Endodermal cell (in vitro differentiated cells): ENCODE data around the gene CD2BP2. TPM values are rescaled to one million over a fixed set of nuclear protein-coding genes. Genes with fewer than 3 reads are reported as not detected.

Experiments
- DNase-seq: peaks from one replicate; pipeline ENCODE4 v3.0.0-alpha.2; 2017
- H3K27ac ChIP-seq: 2 replicates; pipeline ENCODE4 v1.5.1; 2013; ENCODE audit warnings: mild to moderate bottlenecking, low read depth, low read length, moderate library complexity
- H3K27me3 ChIP-seq: 2 replicates; pipeline ENCODE4 v1.6.1; 2013; ENCODE audit warnings: mild to moderate bottlenecking, low read length, moderate library complexity; ENCODE audit not compliant: insufficient read depth, control insufficient read depth, poor library complexity, severe bottlenecking
- H3K36me3 ChIP-seq: 2 replicates; pipeline ENCODE4 v1.7.0; 2013; ENCODE audit warnings: mild to moderate bottlenecking, low read length, moderate library complexity; ENCODE audit not compliant: control insufficient read depth, insufficient read depth
- H3K4me1 ChIP-seq: one replicate; pipeline ENCODE4 v1.7.0; 2013; ENCODE audit warnings: low read length; ENCODE audit not compliant: control insufficient read depth, insufficient read depth
- H3K4me3 ChIP-seq: 2 replicates; pipeline ENCODE4 v1.5.1; 2013; ENCODE audit warnings: mild to moderate bottlenecking, low read length, moderate library complexity
- H3K9ac ChIP-seq: 2 replicates; pipeline ENCODE4 v1.6.1; 2013; ENCODE audit warnings: mild to moderate bottlenecking, low read length, moderate library complexity; ENCODE audit not compliant: poor library complexity, severe bottlenecking; ENCODE audit errors: extremely low read depth
- H3K9me3 ChIP-seq: 2 replicates; pipeline ENCODE4 v1.6.1; 2013; ENCODE audit warnings: mild to moderate bottlenecking, low read length, moderate library complexity; ENCODE audit not compliant: control insufficient read depth
- H3K27ac Mint-ChIP-seq: 2 replicates; pipeline ENCODE4 v1.8.0; 2020; ENCODE audit warnings: mixed read lengths
- H3K27me3 Mint-ChIP-seq: 2 replicates; pipeline ENCODE4 v1.8.0; 2021; ENCODE audit warnings: mild to moderate bottlenecking, mixed read lengths; ENCODE audit not compliant: insufficient read depth
- H3K36me3 Mint-ChIP-seq: 2 replicates; pipeline ENCODE4 v1.8.0; 2020; ENCODE audit warnings: low read depth, mixed read lengths
- H3K4me1 Mint-ChIP-seq: 2 replicates; pipeline ENCODE4 v1.8.0; 2020; ENCODE audit warnings: mixed read lengths
- H3K4me3 Mint-ChIP-seq: 2 replicates; pipeline ENCODE4 v1.8.0; 2020; ENCODE audit warnings: mild to moderate bottlenecking, moderate library complexity, mixed read lengths
- H3K9me3 Mint-ChIP-seq: 2 replicates; pipeline ENCODE4 v1.8.0; 2020; ENCODE audit warnings: mild to moderate bottlenecking, mixed read lengths
- CTCF ChIP-seq: fragments of 200-600 bp; sonication (generic); conservative IDR thresholded peaks from 2 replicates; pipeline ENCODE4 v1.5.0; 2021; ENCODE audit warnings: antibody characterized with exemption, mild to moderate bottlenecking
- WGBS, 2 experiments: methylation state at CpG; one replicate each; pipeline versions ENCODE4 v1.1.5 to v1.1.7; 2013; ENCODE audit warnings: missing lambda C conversion rate in 2 of 2, mixed read lengths in 1 of 2; ENCODE audit not compliant: insufficient coverage in 1 of 2, insufficient read length in 1 of 2; 5-methylcytosine and 5-hydroxymethylcytosine counted together
- total RNA-seq, 2 donors: library from RNA; stranded (reverse); fragmentation: NEBNext Ultra II Directional in 1 of 2; extraction: Animal tissue kit (Norgen Biotek cat#: 25700) in 1 of 2; gene quantifications; 2 replicates in 1 of 2; 3 replicates in 1 of 2; pipeline ENCODE4 v1.2.1, GENCODE V29; 2021

The CD2BP2 gene
- total RNA-seq, 2 donors from 2014 or later = 75.4 to 76.0 TPM

GRCh38 chr16:30352488-30353401, 2.4 kb downstream of the CD2BP2 start:
- Histone ChIP-seq H3K36me3 (peaks cover 56% of the 10 kb centered on the region), H3K4me3 (no peak overlapping the region), H3K27me3 (no peaks in the 10 kb centered on the region), H3K4me1 (peaks cover 9% of the 10 kb centered on the region), H3K9ac (no peak overlapping the region), H3K27ac (no peak overlapping the region), H3K9me3 (no peaks in the 10 kb centered on the region)
- H3K36me3 Mint-ChIP-seq = peaks cover 43% of the 10 kb centered on the region
- no peaks in the 10 kb centered on the region for H3K9me3 Mint-ChIP-seq
- H3K27ac Mint-ChIP-seq = peak overlapping the region; percentile 55
- no peaks in the 10 kb centered on the region for H3K27me3 Mint-ChIP-seq
- H3K4me3 Mint-ChIP-seq = peak overlapping the region; percentile 96
- H3K4me1 Mint-ChIP-seq = peaks cover 14% of the 10 kb centered on the region
- WGBS, 2 experiments = 92 to 95% methylated on average over 5 to 11 of the region's 14 CpGs
- TF ChIP-seq CTCF = peak; percentile 67
- DNase-seq = peak; percentile 68

- Mint-ChIP-seq H3K4me1 (peaks cover 7% of the 10 kb centered on the region), H3K27me3 (no peaks in the 10 kb centered on the region), H3K4me3 (no peak overlapping the region), H3K9me3 (no peaks in the 10 kb centered on the region), H3K27ac (no peak overlapping the region), H3K36me3 (peaks cover 43% of the 10 kb centered on the region)
- no peak for DNase-seq
- 97 to 98% methylated on average over 7 to 11 of the region's 11 CpGs for WGBS, 2 experiments
- no peak for TF ChIP-seq CTCF
- peaks cover 48% of the 10 kb centered on the region for H3K36me3 ChIP-seq
- H3K4me3 ChIP-seq = no peak overlapping the region
- H3K27me3 ChIP-seq = no peaks in the 10 kb centered on the region
- H3K27ac ChIP-seq = no peak overlapping the region
- H3K4me1 ChIP-seq = peaks cover 9% of the 10 kb centered on the region
- no peaks in the 10 kb centered on the region for H3K9me3 ChIP-seq
- H3K9ac ChIP-seq = no peak overlapping the region
Measured at GRCh38 chr16:30351586-30352419, 3.3 kb downstream of the CD2BP2 start.

- no peak for DNase-seq
- H3K36me3 Mint-ChIP-seq = peaks cover 43% of the 10 kb centered on the region
- Histone ChIP-seq H3K9ac (no peak overlapping the region), H3K4me3 (no peak overlapping the region), H3K27ac (no peak overlapping the region), H3K4me1 (peaks cover 3% of the 10 kb centered on the region), H3K36me3 (peaks cover 45% of the 10 kb centered on the region), H3K27me3 (no peaks in the 10 kb centered on the region), H3K9me3 (no peaks in the 10 kb centered on the region)
- no peak for TF ChIP-seq CTCF
- WGBS, 2 experiments = 96 to 99% methylated on average over 12 to 15 of the region's 15 CpGs
- H3K4me1 Mint-ChIP-seq = peaks cover 6% of the 10 kb centered on the region
- H3K27ac Mint-ChIP-seq = no peak overlapping the region
- no peaks in the 10 kb centered on the region for H3K27me3 Mint-ChIP-seq
- no peak overlapping the region for H3K4me3 Mint-ChIP-seq
- H3K9me3 Mint-ChIP-seq = no peaks in the 10 kb centered on the region
Measured at GRCh38 chr16:30351001-30351441, 4.1 kb downstream of the CD2BP2 start.
